Activated naive CD4-positive, alpha-beta T cell treated with anti-CD3 and anti-CD28 coated beads for 36 hours (primary cell): ENCODE results near the gene FGFR3. TPM values are rescaled to one million over a fixed set of nuclear protein-coding genes. Genes with fewer than 3 reads are reported as not detected.
A peak's percentile ranks its signal among the peaks of the same experiment; 100 is the strongest.

Source experiments
- CTCF ChIA-PET: fragments of 350-600 bp; sonication (Branson Sonifier 250); formaldehyde crosslinking; loops from one replicate; lab custom pipeline; 2021; ENCODE audit warnings: antibody characterized with exemption; lab: Charles Lee
- DNase-seq: peaks from one replicate; pipeline ENCODE4 v3.0.0-alpha.2; 2020
- H3K27ac Mint-ChIP-seq: one replicate; pipeline ENCODE4 v1.8.0; 2021; ENCODE audit warnings: mild to moderate bottlenecking, mixed read lengths
- H3K27me3 Mint-ChIP-seq: one replicate; pipeline ENCODE4 v1.8.0; 2021; ENCODE audit warnings: low read depth, mixed read lengths
- H3K36me3 Mint-ChIP-seq: one replicate; pipeline ENCODE4 v1.8.0; 2021; ENCODE audit warnings: low read depth, mixed read lengths
- H3K4me1 Mint-ChIP-seq: one replicate; pipeline ENCODE4 v1.8.0; 2021; ENCODE audit warnings: low read depth, mixed read lengths
- H3K4me3 Mint-ChIP-seq: one replicate; pipeline ENCODE4 v1.8.0; 2021; ENCODE audit warnings: mild to moderate bottlenecking, moderate library complexity, mixed read lengths
- H3K9me3 Mint-ChIP-seq: one replicate; pipeline ENCODE4 v1.8.0; 2021; ENCODE audit warnings: mixed read lengths
- intact Hi-C: fragments of 100-400 bp; cut with micrococcal nuclease; formaldehyde crosslinking; loops from one replicate; pipeline ENCODE4 v1.15.1; 2023
- total RNA-seq, 2 experiments: library from RNA; stranded (reverse); gene quantifications; one replicate each; pipeline ENCODE4 v1.2.3, GENCODE V29; 2021

The FGFR3 gene
- total RNA-seq, 2 experiments from 2014 or later, result 0.27 to 0.52 TPM

DNA sequence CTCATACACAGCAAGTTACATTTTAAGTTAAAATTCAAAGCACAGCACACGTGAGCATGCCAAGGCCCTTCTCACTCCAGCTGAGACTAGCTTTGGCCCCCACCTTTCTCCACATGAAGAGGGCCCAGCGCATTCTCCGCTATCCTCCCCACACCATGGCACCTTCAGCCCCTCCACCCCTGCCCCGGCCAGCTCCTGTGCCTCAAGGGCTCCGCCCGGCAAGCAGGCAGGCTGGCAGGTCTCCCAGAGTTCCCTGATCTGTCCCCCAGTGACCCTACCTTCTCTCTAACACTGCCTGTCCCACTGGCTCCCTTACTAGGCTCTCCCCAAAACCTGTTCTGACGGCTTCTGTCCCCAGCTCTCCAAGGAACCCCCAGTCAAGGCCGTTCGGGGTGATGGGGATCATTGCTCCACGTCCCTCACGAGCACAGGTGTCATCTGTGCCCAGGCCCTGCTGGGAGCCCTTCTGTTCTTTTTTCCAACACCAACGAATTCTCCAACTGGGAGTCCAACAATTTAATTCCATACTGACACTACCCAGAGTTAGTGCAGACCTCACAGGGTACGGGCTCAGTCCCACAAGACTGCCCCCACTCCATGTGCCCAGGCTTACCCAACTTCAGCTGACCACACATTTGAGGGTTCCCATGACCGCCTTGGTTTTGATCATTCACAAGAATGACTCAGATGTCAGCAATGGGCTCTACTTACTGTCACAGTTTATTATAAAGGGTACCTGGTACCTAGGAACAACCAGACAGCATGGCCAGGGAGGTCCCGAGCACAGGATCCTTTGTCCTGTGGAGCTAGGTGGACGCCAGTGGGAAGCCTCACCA, 58.7 kb downstream of the FGFR3 start:
- no peaks in the 10 kb centered on the region for H3K27me3 Mint-ChIP-seq
- H3K36me3 Mint-ChIP-seq, result peaks cover 18% of the 10 kb centered on the region
- CTCF ChIA-PET, result interaction anchor here (0.5 to 3.2 kb wide), 3 partner anchors 48 to 66 kb away, joined by 3 to 11 read pairs (median 9); no protein-coding TSS in a partner anchor
- H3K4me1 Mint-ChIP-seq, result peaks cover 38% of the 10 kb centered on the region
- no peaks in the 10 kb centered on the region for H3K9me3 Mint-ChIP-seq
- intact Hi-C loops, result no loop called here
- no peak overlapping the region for H3K27ac Mint-ChIP-seq
- no peak for DNase-seq
- no peak overlapping the region for H3K4me3 Mint-ChIP-seq

DNA sequence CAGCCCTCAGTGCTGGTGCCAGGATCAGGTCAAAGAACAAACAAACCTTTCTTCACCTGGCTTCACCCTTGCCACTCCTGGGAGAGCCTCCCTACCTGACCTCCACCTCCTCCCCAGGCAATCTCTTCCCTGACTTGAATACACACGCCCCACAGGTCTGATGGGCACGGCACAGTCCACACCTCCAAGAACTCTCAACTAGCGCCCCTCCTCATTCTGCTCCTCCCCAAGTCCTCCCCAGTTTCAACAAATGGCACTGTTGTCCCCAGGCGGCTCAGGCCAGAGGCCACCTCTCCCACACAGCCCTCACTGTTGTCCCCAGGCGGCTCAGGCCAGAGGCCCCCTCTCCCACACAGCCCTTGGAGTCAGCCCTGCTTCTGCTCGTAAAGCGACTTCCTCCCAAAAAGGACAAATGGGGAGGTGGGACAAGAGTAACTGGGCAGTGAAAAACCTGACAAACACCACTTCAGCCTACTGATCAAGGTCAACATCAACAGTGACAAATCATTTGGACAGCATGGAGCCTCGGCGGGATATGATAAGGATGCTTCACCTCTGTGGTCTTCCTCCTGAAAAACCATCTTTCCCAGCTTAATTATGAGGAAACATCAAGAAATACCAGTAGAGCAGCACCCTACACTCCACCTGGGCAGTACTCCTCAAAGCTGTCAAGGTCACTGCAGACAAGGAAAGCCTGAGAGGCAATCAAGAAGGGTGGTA, 60.0 kb downstream of the FGFR3 start:
- CTCF ChIA-PET, result interaction anchor here (1.4 kb wide), 1 partner anchor 46 kb away, joined by 9 read pairs; no protein-coding TSS in a partner anchor
- DNase-seq, result no peak
- Mint-ChIP-seq H3K4me1 (peaks cover 47% of the 10 kb centered on the region), H3K27me3 (no peaks in the 10 kb centered on the region), H3K27ac (no peak overlapping the region), H3K36me3 (peaks cover 11% of the 10 kb centered on the region), H3K9me3 (no peaks in the 10 kb centered on the region), H3K4me3 (no peak overlapping the region)
- intact Hi-C loops, result no loop called here

DNA sequence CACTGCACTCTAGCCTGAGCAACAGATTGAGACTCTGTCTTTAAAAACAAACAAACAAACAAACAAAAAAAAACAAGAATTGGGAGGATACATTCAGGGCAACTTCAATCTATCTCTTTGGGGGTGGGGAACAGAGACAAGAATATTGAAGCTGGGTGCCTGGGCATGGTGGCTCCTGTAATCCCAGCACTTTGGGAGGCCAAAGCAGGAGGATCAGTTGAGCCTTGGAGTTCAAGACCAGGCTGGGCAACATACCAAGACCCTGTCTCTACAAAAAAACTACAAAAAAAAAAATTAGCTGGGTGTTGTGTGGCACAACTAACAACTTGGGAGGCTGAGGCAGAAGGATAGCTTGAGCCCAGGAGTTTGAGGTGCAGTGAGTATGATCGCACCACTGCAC, 61.7 kb downstream of the FGFR3 start:
- Mint-ChIP-seq H3K36me3 (peaks cover 8% of the 10 kb centered on the region), H3K4me1 (peaks cover 47% of the 10 kb centered on the region), H3K9me3 (no peaks in the 10 kb centered on the region), H3K27me3 (no peaks in the 10 kb centered on the region), H3K4me3 (peak overlapping the region; percentile 79), H3K27ac (no peak overlapping the region)
- no peak for DNase-seq
- intact Hi-C loops, result loop anchor here (5.0 kb wide), 2 partner anchors 563 to 607 kb away; partner anchors contain the start of genes CFAP99, CTBP1 and ZFYVE28
- CTCF ChIA-PET, result interaction anchor here (0.6 to 4.5 kb wide), 7 partner anchors 44 to 499 kb away, joined by 3 to 27 read pairs (median 4); no protein-coding TSS in a partner anchor

DNA sequence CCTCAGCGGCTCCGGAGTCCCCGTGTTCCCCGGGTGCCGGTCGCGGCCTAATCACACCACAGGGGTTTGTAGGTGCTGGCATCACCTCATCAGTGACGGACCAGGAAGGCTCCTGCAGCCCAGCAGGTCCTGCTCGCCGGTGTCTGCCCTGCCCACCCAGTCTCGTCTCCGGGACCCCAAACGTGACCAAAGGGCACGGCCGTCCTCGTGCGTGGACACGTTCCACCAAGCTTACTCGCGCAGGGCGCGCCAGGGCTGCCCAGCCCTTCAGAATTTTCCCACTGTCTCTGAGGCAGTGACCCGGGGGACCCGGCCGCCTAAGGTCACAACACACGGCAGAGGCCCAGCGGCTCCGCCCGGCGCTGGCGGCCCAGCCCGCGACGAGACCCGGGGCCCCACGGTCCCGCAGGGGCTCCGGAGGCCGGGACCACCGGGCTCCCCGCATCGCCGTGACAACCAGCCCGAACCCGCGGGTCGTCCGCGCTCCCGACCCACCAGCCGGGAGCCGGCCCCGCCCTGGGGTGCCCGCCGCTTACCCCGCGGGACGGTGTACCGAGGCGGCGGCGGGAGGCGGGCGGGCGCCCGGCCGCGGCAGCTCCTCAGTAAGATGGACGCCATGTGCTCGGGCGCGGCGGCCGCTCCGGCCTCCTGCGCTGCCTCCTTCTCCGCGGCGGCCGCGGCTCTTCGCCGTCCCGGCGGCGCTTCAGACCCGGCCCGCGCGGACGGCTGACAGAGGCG, 62.4 kb downstream of the FGFR3 start:
- intact Hi-C loops, result loop anchor here (1.0 to 5.0 kb wide), 6 partner anchors 15 to 608 kb away; partner anchors contain the start of genes CFAP99, CTBP1, SLBP and ZFYVE28
- no peaks in the 10 kb centered on the region for H3K27me3 Mint-ChIP-seq
- no peaks in the 10 kb centered on the region for H3K9me3 Mint-ChIP-seq
- H3K36me3 Mint-ChIP-seq, result peaks cover 8% of the 10 kb centered on the region
- peak overlapping the region; percentile 79 for H3K4me3 Mint-ChIP-seq
- CTCF ChIA-PET, result interaction anchor here (0.6 to 4.5 kb wide), 7 partner anchors 43 to 500 kb away, joined by 3 to 27 read pairs (median 4); no protein-coding TSS in a partner anchor
- H3K27ac Mint-ChIP-seq, result no peak overlapping the region
- peaks cover 43% of the 10 kb centered on the region for H3K4me1 Mint-ChIP-seq
- DNase-seq, result peak; percentile 20

DNA sequence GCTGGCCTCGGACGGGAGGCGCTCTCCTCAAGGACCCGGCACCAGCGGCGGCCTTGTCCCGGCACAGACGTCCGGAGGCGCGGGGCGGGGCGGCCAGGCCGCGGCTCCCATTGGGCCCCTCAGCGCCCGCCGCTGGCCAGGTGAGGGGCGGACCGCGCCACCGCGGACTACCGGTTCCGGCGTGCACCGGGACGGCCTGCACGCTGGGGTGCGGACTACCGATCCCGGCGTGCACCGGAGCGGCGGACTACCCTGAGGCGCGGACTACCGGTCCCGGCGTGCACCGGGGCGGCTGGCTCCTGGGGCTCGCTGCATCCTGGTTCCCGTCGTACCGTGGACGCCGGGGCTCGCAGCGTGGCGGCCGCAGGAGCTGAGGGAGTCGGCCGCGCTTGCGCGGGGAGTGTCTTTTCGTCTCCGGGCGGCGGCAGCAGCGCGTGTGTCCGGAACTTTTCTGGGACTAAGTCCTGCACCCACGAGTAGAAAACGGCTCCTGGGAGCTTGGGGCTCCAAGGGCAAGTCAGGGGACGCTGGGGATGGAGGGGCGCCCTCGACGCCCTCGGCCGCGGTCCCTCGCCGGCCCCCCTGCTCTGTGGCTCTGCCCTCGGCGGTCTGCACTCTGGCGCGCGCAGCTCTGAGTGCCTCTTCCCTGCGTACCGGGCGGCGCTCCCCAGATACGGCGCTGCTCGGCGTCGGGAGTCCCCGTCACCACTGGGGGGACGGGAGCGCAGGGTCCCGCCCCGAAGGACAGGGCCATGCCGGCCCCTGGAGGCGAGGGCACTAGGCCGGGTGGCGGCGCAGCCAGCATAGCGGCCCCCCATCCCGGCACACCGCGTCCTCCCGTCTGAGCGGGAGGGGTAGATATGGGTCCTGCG, 63.2 kb downstream of the FGFR3 start, which contains the start of gene LETM1:
Gene LETM1 (minus strand): TSS at position 86 of the 872 bp plus-strand sequence. CDS start 206 bp downstream, outside the sequence.
- no peaks in the 10 kb centered on the region for H3K9me3 Mint-ChIP-seq
- H3K36me3 Mint-ChIP-seq, result peaks cover 8% of the 10 kb centered on the region
- peak within 1 kb of the TSS; percentile 79 for H3K4me3 Mint-ChIP-seq
- peak; percentile 95 for DNase-seq
- intact Hi-C loops, result loop anchor here (1.0 to 5.0 kb wide), 6 partner anchors 14 to 609 kb away; partner anchors contain the start of genes CFAP99, CTBP1, SLBP and ZFYVE28
- H3K4me1 Mint-ChIP-seq, result peaks cover 37% of the 10 kb centered on the region
- CTCF ChIA-PET, result interaction anchor here (1.6 to 4.5 kb wide), 2 partner anchors 43 to 46 kb away, joined by 3 to 27 read pairs; no protein-coding TSS in a partner anchor
- H3K27ac Mint-ChIP-seq, result no peak within 1 kb of the TSS
- no peaks in the 10 kb centered on the region for H3K27me3 Mint-ChIP-seq

DNA sequence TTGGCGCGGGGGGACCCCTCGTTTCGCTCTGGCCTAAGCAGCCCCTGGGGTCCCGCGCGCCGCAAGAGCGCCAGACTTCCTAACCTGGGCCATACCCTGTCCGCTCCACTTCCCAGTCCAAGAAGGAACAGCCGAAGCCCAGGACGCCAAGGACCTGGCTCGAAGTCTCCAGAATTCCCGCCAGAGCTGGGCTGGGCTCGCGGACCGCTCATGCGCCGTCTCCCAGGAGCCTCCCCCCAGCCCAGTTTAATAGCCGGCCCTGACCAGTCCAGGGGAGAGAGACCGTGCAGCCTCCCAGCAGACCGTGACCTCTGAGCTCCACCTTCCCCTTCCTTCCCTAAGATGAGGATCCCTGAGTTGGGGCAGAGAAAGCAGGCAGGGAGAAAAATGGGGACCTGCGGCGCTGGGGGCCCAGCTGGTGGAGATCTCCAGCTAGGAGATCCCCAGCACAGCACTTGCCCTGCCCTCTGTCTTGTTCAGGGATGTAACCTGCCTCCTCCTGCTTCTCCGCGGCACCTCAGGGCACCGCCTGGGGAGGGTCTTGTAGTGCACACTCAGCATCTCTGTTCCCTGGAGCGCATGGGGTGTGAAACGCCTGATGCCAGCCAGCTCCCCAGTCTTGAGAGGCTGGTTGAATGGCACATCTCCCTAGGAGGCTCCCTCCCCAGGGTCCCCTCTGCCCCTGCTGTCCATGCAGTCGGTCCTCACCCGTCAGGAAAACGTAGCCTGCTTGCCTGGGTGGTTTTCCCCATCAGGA, 64.0 kb downstream of the FGFR3 start:
- Mint-ChIP-seq H3K36me3 (peaks cover 4% of the 10 kb centered on the region), H3K27ac (no peak overlapping the region), H3K4me3 (peak overlapping the region; percentile 74), H3K27me3 (no peaks in the 10 kb centered on the region), H3K4me1 (peaks cover 36% of the 10 kb centered on the region), H3K9me3 (no peaks in the 10 kb centered on the region)
- CTCF ChIA-PET, result interaction anchor here (4.5 kb wide), 1 partner anchor 42 kb away, joined by 27 read pairs; no protein-coding TSS in a partner anchor
- DNase-seq, result no peak
- intact Hi-C loops, result loop anchor here (1.0 to 5.0 kb wide), 6 partner anchors 13 to 610 kb away; partner anchors contain the start of genes CFAP99, CTBP1, SLBP and ZFYVE28

DNA sequence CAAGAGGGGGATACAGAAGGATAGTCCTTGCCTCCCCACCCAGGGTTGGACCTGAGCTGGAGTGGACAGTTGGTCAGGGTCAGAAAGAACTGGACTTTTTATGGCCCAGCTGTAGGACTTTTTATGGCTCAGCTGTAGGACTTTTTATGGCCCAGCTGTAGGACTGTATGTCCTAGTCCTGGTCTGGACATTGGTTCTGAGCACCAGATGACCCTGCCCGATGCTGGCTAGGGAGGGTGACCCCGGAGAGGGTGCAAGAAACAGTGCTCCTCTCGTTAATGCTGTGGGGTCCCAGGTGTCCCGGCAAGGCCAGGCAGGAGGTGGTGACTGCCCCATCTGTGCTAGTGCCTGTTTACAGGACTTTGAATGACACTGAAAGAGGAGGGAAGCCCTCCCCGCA, 64.8 kb downstream of the FGFR3 start:
- no peak overlapping the region for H3K4me3 Mint-ChIP-seq
- no peak for DNase-seq
- intact Hi-C loops, result loop anchor here (5.0 kb wide), 2 partner anchors 559 to 611 kb away; partner anchors contain the start of genes CFAP99, CTBP1 and ZFYVE28
- no peaks in the 10 kb centered on the region for H3K9me3 Mint-ChIP-seq
- CTCF ChIA-PET, result interaction anchor here (4.5 kb wide), 1 partner anchor 41 kb away, joined by 27 read pairs; no protein-coding TSS in a partner anchor
- peaks cover 35% of the 10 kb centered on the region for H3K4me1 Mint-ChIP-seq
- H3K27ac Mint-ChIP-seq, result no peak overlapping the region
- peaks cover 4% of the 10 kb centered on the region for H3K36me3 Mint-ChIP-seq
- no peaks in the 10 kb centered on the region for H3K27me3 Mint-ChIP-seq

Other genes with a start within 250 kb of the FGFR3 start
- gene FAM53A, start 109.0 kb upstream of the FGFR3 start, total RNA-seq, result 1 to 10 TPM; 2.6 to 3.0 TPM
- 10 to 100 TPM; 75.4 to 77.1 TPM for gene SLBP, start 81.0 kb upstream of the FGFR3 start, total RNA-seq
- gene TMEM129, start 72.0 kb upstream of the FGFR3 start, total RNA-seq, result 10 to 100 TPM; 19.0 to 19.8 TPM
- 100 to 1,000 TPM; 246 to 264 TPM for gene TACC3, start 71.8 kb upstream of the FGFR3 start, total RNA-seq
- 10 to 100 TPM; 36.3 to 40.5 TPM for gene LETM1, start 62.9 kb downstream of the FGFR3 start, total RNA-seq
- 100 to 1,000 TPM; 246 to 250 TPM for gene NSD2, start 78.1 kb downstream of the FGFR3 start, total RNA-seq
- gene NELFA, start 215.7 kb downstream of the FGFR3 start, total RNA-seq, result 10 to 100 TPM; 44.1 to 45.3 TPM